ENCODE data around the gene PRXL2B. TPM values are rescaled to one million over a fixed set of nuclear protein-coding genes. Genes with fewer than 3 reads are reported as not detected.

The PRXL2B gene
- total RNA-seq, 1 donor from 2014 or later = 42.0 TPM

GRCh38 chr1:2628191-2628932 is 41.8 kb downstream of the PRXL2B start:
- TF ChIP-seq, protein P1, sequence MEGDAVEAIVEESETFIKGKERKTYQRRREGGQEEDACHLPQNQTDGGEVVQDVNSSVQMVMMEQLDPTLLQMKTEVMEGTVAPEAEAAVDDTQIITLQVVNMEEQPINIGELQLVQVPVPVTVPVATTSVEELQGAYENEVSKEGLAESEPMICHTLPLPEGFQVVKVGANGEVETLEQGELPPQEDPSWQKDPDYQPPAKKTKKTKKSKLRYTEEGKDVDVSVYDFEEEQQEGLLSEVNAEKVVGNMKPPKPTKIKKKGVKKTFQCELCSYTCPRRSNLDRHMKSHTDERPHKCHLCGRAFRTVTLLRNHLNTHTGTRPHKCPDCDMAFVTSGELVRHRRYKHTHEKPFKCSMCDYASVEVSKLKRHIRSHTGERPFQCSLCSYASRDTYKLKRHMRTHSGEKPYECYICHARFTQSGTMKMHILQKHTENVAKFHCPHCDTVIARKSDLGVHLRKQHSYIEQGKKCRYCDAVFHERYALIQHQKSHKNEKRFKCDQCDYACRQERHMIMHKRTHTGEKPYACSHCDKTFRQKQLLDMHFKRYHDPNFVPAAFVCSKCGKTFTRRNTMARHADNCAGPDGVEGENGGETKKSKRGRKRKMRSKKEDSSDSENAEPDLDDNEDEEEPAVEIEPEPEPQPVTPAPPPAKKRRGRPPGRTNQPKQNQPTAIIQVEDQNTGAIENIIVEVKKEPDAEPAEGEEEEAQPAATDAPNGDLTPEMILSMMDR (IDR thresholded peaks at IDR 0.05; ENCODE audit: insufficient read depth, low read length, poor library complexity, severe bottlenecking) = no peak
- DNase-seq (ENCODE audit: low read depth) = no peak
- Histone ChIP-seq H3K36me3 (ENCODE audit: control insufficient read depth, insufficient read depth, low read length) (no peaks in the 10 kb centered on the region), H3K27me3 (ENCODE audit: control insufficient read depth, insufficient read depth, low read length) (peaks cover 32% of the 10 kb centered on the region), H3K4me3 (ENCODE audit: low read depth, low read length) (no peak overlapping the region)

DNA sequence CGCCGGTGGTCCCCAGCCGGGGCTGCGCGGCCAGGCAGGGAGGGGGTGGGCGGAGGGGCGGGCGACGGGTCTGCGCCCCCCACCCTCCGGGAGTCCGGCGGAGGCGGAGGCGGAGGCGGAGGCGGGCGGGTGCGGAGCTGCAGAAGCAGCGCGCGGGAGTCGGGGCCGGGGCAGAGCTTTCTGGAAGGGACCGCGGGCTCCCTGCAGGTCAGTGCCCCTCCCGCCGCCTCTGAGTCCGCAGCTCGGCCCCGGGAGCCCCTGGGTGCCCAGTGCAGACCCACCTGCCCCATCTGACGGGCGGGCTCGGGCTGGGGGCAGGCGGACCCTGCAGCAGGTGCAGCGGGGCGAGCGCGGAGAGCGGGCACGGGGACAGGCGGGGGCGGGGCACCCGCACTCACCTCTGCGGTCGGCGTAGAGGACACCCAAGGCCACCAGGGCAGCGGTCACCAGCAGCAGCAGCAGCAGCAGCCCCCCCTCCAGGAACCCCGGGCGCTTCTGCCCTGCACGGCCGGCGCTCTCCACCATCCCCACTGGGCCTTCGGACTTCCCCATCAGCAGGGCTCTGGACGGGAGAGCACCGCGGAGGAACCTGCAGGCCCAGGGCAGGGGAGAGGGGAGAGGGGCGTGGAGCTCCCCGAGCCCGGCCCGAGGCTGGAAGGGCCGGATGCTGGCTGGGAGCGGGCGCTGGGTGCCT is 42.5 kb downstream of the PRXL2B start:
- Histone ChIP-seq H3K27me3 (ENCODE audit: control insufficient read depth, insufficient read depth, low read length) (peaks cover 34% of the 10 kb centered on the region), H3K4me3 (ENCODE audit: low read depth, low read length) (no peak overlapping the region), H3K36me3 (ENCODE audit: control insufficient read depth, insufficient read depth, low read length) (no peaks in the 10 kb centered on the region)
- TF ChIP-seq, protein P1 (IDR thresholded peaks at IDR 0.05; ENCODE audit: insufficient read depth, low read length, poor library complexity, severe bottlenecking) = no peak
- DNase-seq (ENCODE audit: low read depth) = no peak

DNA sequence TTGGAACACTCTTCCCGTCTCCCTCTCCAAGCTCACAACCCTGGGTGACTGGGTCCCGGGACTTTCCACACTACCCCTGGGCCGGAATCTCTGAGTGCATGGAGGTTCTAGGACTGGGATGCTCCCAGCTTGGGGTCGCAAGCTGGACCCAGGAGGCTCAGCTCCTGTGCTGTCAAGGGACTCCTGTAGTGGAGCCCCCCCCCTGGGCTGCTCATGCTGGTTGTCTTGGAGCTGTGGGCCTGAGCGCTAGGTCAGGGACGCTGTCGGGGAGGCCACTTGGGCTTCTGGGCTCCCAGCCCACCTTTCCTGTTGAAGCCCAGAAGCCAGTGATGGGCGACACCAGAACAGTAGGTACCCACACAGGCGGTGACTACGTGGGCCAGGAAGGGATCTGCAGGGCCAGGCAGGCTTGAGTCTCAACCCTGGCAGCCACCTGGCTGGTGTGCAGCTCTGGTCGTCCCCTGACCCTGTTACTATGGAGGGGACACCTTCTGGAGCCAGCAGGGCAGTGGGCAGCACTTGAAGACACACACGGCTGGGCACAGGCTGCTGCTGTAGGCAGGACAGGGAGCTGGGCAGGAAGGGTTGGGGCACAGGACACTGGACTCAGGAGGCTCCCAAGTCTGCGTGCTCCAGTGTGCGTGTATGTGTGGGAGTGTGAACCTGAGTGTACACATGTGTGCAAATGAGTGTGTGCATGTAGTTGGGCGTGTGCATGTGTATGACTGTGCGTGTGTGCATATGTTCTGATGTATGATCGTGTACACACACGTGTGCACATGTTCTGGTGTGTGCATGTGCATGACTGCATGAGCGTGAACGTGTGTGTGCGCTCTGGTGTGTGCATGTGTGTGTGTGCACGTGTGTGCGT is 43.3 kb downstream of the PRXL2B start:
- TF ChIP-seq, protein P1 (IDR thresholded peaks at IDR 0.05; ENCODE audit: insufficient read depth, low read length, poor library complexity, severe bottlenecking) = no peak
- no peaks in the 10 kb centered on the region for H3K36me3 ChIP-seq (ENCODE audit: control insufficient read depth, insufficient read depth, low read length)
- H3K4me3 ChIP-seq (ENCODE audit: low read depth, low read length) = no peak overlapping the region
- H3K27me3 ChIP-seq (ENCODE audit: control insufficient read depth, insufficient read depth, low read length) = peaks cover 34% of the 10 kb centered on the region
- no peak for DNase-seq (ENCODE audit: low read depth)

DNA sequence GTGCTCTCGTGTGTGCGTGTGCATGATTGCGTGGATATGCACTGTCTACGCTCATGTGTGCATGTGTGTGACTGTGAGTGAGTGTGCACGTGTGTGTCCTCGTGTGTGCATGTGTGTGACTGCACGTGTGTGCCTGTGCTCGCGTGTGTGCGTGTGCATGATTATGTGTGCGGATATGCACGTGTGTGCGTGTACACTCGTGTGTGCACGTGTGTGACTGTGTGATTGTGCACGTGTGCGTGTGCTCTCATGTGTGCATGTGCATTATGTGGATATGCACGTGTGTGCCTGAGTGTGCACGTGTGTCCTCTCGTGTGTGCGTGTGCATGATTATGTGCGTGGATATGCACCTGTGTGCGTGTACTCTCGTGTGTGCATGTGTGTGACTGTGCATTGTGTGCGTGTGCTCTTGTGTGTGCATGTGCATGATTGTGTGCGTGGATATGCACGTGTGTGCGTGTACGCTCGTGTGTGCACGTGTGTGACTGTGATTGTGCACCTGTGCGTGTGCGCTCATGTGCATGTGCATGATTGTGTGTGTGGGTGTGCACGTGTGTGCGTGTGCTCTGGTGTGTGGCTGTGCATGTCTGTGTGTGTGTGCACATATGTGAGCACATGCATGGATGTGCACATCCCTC is 44.0 kb downstream of the PRXL2B start:
- DNase-seq (ENCODE audit: low read depth) = no peak
- Histone ChIP-seq H3K36me3 (ENCODE audit: control insufficient read depth, insufficient read depth, low read length) (no peaks in the 10 kb centered on the region), H3K27me3 (ENCODE audit: control insufficient read depth, insufficient read depth, low read length) (peaks cover 32% of the 10 kb centered on the region), H3K4me3 (ENCODE audit: low read depth, low read length) (no peak overlapping the region)
- TF ChIP-seq, protein P1 (IDR thresholded peaks at IDR 0.05; ENCODE audit: insufficient read depth, low read length, poor library complexity, severe bottlenecking) = no peak

DNA sequence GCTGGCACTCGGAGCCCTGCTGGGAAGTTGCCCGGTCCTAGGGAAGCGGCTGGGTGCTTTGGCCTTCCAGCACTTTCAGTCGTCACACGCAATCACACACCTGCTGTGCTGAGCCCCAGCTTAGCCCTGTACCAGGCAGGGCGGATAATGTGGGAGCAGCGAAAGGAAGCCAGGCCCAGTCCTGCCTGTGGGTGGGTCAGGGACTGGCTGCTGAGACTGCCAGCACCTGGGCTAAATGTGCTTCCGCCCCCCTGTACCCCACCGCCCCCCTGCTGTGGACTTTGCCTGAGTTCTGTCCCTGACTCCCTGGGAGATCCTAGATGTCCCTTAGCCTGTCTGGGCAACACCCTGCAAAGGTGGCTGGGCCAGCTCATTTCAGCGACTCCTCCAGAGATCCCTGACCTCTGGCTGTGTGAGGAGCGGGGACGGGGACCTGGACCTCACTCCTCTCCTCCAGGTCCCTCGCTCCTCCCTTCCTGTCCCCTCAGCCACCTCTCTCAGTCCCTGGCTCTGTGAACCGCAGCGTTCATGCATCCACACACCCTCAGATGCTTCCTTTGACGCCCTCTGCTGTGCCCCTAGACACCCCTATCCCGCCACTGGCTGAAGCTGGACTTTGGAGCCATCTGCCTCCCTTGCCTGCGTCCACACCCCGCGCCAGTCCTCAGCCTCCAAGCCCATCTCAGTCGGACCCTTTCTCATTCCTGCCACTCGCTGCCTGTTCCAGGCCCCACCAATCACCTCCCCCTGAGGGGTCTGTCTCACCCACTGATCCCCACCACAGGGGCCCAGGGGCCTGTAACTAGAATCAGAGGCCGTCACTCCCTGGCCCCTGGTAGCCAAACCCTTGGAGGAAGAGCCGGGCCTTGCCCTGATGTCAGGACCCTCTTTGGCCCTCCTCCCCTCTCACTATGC is 44.8 kb downstream of the PRXL2B start:
- Histone ChIP-seq H3K27me3 (ENCODE audit: control insufficient read depth, insufficient read depth, low read length) (peaks cover 32% of the 10 kb centered on the region), H3K4me3 (ENCODE audit: low read depth, low read length) (no peak overlapping the region), H3K36me3 (ENCODE audit: control insufficient read depth, insufficient read depth, low read length) (no peaks in the 10 kb centered on the region)
- TF ChIP-seq, protein P1 (IDR thresholded peaks at IDR 0.05; ENCODE audit: insufficient read depth, low read length, poor library complexity, severe bottlenecking) = no peak
- DNase-seq (ENCODE audit: low read depth) = no peak

All from kidney epithelial cell (primary cell).